ENCODE measurements around the gene KISS1R.

KISS1R gene

GRCh38 chr19:900302-901111 lies 16.6 kb upstream of the KISS1R start:
- DNase-seq (ENCODE audit: insufficient read length, low spot score): peak; percentile 72
- no peak for FAIRE-seq
- TF ChIP-seq POLR2A (IDR thresholded peaks at IDR 0.05; ENCODE audit: low read depth, low read length): no peak

- DNase-seq (ENCODE audit: insufficient read length, low spot score) (no peak), FAIRE-seq (no peak)
- no peak for TF ChIP-seq POLR2A (IDR thresholded peaks at IDR 0.05; ENCODE audit: low read depth, low read length)
Observed at GRCh38 chr19:901216-902092, 15.7 kb upstream of the KISS1R start.

GRCh38 chr19:902093-902370 lies 15.1 kb upstream of the KISS1R start:
- FAIRE-seq (no peak), DNase-seq (ENCODE audit: insufficient read length, low spot score) (no peak)
- TF ChIP-seq POLR2A (IDR thresholded peaks at IDR 0.05; ENCODE audit: low read depth, low read length): no peak

- no peak for DNase-seq (ENCODE audit: insufficient read length, low spot score)
- no peak for TF ChIP-seq POLR2A (IDR thresholded peaks at IDR 0.05; ENCODE audit: low read depth, low read length)
- FAIRE-seq: no peak
Observed at GRCh38 chr19:902446-903226, 14.5 kb upstream of the KISS1R start.

- DNase-seq (ENCODE audit: insufficient read length, low spot score): no peak
- no peak for TF ChIP-seq POLR2A (IDR thresholded peaks at IDR 0.05; ENCODE audit: low read depth, low read length)
- no peak for FAIRE-seq
Observed at GRCh38 chr19:903266-903797, 13.8 kb upstream of the KISS1R start.

- TF ChIP-seq POLR2A (IDR thresholded peaks at IDR 0.05; ENCODE audit: low read depth, low read length): no peak
- no peak for FAIRE-seq
Observed at GRCh38 chr19:904545-904944, 12.6 kb upstream of the KISS1R start.

GRCh38 chr19:906480-906879 lies 10.7 kb upstream of the KISS1R start:
- no peak for DNase-seq (ENCODE audit: insufficient read length, low spot score)
- FAIRE-seq: no peak
- TF ChIP-seq POLR2A (IDR thresholded peaks at IDR 0.05; ENCODE audit: low read depth, low read length): no peak

More at GRCh38 chr19:904545-904944, 12.6 kb upstream of the KISS1R start:
- DNase-seq (ENCODE audit: insufficient read length, low spot score): no peak

- FAIRE-seq: no peak
- no peak for DNase-seq (ENCODE audit: insufficient read length, low spot score)
Observed at GRCh38 chr19:907183-907853, 9.8 kb upstream of the KISS1R start.

GRCh38 chr19:911197-912033 lies 5.7 kb upstream of the KISS1R start:
- no peak for DNase-seq (ENCODE audit: insufficient read length, low spot score)
- FAIRE-seq: no peak
- no peak for TF ChIP-seq POLR2A (IDR thresholded peaks at IDR 0.05; ENCODE audit: low read depth, low read length)

More at GRCh38 chr19:907183-907853, 9.8 kb upstream of the KISS1R start:
- no peak for TF ChIP-seq POLR2A (IDR thresholded peaks at IDR 0.05; ENCODE audit: low read depth, low read length)

GRCh38 chr19:912181-913079 lies 4.7 kb upstream of the KISS1R start:
- FAIRE-seq: no peak
- no peak for TF ChIP-seq POLR2A (IDR thresholded peaks at IDR 0.05; ENCODE audit: low read depth, low read length)
- no peak for DNase-seq (ENCODE audit: insufficient read length, low spot score)

- no peak for FAIRE-seq
- peak; percentile 85 for DNase-seq (ENCODE audit: insufficient read length, low spot score)
- TF ChIP-seq POLR2A (IDR thresholded peaks at IDR 0.05; ENCODE audit: low read depth, low read length): peak; percentile 71
Observed at GRCh38 chr19:913080-913748, 3.9 kb upstream of the KISS1R start, which contains the start of gene R3HDM4. Gene R3HDM4, minus strand, starts transcription at chr19:913219. Its CDS starts 62 bp downstream, at chr19:913157.
